EH (cell line): ENCODE results near the gene TRIM72.
"Not testable (repeated sequence)": the region's sequence is repeated elsewhere in the genome, so short reads cannot be mapped to it uniquely, and the experiment has no call there.

ENCODE experiments used
- DNase-seq: peaks from one replicate; pipeline ENCODE4 v3.0.0-alpha.2; 2015; ENCODE audit warnings: low read depth

The TRIM72 gene, protein sequence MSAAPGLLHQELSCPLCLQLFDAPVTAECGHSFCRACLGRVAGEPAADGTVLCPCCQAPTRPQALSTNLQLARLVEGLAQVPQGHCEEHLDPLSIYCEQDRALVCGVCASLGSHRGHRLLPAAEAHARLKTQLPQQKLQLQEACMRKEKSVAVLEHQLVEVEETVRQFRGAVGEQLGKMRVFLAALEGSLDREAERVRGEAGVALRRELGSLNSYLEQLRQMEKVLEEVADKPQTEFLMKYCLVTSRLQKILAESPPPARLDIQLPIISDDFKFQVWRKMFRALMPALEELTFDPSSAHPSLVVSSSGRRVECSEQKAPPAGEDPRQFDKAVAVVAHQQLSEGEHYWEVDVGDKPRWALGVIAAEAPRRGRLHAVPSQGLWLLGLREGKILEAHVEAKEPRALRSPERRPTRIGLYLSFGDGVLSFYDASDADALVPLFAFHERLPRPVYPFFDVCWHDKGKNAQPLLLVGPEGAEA

DNA sequence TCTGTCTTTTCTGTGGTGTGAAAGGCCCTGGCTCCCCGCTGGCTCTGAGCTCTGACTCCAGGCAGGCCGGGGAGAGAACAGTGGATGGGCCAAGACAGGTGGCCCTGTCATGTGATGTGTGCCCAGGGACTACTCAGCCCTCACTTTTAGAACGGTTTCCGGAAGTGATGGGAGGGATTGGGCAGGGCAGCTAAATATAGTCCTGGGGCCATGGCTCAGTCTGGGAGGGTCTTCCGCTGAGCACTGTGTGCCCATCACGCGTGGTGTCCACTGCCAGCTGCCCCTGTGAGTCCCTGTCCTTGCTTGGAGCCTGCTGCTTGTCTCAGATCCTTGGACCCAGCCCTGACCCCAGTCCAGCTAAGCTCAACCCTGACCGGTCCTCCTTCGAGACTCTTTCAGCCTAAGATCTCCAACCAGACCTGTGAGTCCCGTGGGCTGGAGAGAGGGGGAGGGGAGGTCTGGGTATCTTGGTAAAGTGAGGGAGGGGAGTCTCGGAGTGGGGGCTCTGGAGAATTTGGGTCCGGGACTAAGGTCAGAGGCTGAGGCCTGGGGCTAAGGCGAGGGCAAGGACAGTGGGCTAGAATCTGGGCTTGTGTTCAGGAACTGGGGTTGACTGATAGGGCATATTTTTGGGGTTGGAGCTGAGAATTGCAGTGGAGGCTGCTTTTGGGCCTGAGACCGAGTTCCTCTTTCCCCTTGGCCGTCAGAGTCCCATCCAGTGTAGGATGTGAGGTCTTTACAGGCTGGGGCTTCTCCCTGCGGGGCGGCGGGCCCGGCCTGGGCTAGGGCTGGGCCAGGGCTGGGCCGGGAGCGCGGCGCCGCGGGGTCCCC lies at the start of gene TRIM72:
TRIM72 (plus strand) TSS at position 243 of the 831 bp plus-strand sequence. CDS start 620 bp downstream, outside the sequence.
- DNase-seq: no peak

DNA sequence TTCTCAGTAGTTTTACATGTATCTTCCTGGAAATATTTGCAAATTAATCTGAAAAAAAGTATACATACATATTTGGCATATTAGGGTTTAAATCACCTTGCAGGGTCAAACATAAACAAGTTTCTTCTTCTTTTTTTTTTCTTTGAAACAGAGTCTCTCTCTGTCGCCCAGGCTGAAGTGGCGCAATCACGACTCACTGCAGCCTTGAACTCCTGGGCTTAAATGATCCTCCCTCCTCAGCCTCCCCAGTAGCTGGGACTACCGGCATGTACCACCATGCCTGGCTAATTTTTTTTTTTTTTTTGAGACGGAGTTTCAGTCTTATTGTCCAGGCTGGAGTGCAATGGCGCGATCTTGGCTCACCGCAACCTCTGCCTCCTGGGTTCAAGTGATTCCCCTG lies 46.6 kb upstream of the TRIM72 start:
- no peak for DNase-seq

DNA sequence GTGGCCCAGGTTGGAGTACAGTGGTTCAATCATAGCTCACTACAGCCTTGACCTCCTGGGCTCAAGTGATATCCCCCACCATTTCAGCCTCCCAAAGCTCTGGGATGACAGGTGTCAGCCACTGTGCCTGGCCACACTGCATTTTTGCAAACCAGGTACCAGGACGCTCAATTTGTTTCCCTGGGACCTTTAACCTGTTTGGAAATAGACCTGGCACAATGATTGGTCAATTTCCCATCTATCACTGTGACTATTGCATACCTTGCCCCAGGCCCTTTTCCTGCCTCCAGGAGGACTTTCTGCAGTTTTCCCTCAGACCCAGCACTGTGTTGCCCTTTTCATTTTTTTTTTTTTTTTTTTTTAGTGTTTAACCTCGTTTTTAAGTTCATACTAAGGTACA lies 45.1 kb upstream of the TRIM72 start:
- no peak for DNase-seq

DNA sequence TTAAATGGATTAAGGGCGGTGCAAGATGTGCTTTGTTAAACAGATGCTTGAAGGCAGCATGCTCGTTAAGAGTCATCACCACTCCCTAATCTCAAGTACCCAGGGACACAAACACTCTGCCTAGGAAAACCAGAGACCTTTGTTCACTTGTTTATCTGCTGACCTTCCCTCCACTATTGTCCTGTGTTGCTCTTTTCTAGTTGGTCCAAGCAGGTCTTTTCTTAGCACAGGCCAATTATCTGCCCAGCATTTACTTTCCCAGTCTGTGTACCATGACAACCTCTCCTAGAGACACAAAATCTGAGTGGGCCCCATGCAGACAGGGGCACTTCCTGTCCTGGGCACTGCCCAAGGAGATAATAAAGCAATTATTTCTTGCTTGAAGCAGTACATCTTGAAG lies 43.9 kb upstream of the TRIM72 start:
- not testable (repeated sequence) for DNase-seq

DNA sequence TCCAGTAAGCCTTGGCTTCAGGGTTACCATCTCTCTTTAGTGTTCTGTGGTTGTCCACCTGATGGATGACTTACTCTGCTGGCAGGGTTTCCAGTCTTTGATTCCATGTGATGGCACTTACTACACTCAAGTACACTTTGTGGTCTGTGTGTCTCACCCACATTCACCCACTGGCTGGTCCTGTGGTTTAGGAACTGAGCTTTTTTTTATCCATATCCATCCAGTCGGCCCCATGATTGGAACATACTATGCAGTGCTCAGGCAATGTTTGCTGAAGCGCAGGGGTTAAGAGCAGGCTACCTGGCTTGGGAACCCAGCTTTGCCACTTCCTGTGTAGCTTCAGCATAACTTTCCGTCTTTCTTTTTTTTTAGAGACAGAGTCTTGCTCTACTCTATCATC lies 36.8 kb upstream of the TRIM72 start:
- no peak for DNase-seq

DNA sequence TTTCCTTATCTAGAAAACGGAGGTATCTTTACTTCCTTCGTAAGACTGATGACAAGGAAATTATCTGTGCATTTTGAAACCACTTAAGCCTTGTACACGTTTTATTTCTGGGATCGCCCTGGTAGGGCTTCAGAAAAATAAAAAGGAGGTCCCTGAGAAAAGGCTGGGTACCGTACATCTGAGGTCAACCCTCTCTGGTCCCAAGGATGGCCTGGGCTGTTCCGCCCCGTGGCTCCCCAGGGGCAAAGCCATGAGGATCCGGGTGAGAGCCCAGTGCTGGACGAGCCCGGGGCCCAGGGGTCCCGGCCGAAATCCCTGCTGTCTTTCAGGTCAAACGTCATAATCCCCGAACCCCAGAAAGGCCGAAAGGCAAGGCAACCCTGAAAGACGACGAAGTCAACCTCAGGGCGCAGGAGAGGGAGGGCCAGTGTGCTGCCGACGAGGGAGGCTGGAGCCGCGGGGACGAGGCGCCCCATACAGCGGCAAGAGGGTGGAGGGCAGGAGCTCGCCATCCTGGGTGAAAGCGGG lies 34.6 kb upstream of the TRIM72 start:
- no peak for DNase-seq

DNA sequence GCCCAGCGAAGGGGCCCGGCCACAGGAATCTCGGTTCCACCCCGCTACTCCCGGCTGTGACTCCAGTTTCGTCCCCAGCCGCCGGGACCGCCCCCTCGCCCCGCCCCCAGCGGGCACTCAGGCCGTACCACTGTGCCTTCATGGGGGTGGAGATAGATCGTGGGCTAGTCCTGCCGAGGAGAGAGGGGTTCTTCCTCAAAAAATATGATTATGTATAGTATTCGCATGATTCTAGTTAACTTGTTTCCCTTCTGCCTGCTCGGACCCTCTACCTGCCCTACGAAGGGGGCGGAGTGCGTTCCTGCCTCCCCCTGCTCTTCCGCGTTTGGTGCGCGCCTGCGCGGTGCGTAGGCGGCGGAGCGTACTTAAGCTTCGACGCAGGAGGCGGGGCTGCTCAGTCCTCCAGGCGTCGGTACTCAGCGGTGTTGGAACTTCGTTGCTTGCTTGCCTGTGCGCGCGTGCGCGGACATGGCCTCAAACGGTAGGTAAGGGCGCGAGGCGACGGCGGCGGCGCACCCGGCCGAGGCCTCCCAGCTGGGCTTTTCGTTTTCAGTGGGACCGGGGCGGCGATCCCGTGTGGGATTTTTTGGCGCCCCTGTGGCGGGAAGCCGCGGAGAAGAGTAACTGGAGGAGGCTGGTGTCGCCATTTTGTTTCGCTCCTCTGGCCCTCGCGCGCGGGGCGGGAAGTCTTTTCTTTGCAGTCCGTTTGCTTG lies 34.0 kb upstream of the TRIM72 start, which contains the start of gene FUS:
FUS (plus strand) TSS at position 393 of the 713 bp plus-strand sequence; CDS start at position 469, 76 bp downstream.
- DNase-seq: peak; percentile 86

DNA sequence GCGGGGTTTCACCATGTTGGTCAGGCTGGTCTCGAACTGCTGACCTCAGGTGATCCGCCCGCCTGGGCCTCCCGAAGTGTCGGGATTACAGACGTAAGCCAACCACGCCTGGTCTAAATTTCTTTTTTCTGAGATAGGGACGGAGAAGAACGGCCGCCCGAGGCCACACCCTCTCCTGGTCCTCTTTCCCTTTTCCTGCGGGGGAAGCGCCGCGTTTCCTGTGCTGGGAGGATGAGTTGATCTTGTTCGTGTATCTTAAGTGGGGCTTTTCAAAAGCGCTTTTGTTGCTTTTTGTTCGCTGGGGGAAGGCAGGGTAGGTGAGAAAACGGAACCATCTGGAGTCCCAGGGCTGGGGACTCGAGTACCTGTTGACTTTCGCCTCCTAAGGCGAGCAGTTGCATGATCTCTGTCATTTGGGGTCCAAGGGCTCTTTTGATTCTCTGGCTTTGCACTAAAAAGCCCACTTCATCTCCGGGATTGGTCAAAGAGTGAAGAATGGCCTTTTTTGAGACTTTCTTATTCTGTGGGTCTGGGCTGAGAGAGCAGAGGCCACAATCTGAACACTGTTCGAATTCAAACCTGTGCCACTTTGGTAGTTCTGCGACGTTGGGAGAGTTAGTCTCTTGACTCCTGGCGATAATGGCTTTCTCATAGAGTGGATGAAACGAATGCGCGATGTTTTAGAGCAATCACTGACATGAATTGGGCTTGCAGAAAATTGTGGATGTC lies 32.7 kb upstream of the TRIM72 start:
- DNase-seq: peak; percentile 67

DNA sequence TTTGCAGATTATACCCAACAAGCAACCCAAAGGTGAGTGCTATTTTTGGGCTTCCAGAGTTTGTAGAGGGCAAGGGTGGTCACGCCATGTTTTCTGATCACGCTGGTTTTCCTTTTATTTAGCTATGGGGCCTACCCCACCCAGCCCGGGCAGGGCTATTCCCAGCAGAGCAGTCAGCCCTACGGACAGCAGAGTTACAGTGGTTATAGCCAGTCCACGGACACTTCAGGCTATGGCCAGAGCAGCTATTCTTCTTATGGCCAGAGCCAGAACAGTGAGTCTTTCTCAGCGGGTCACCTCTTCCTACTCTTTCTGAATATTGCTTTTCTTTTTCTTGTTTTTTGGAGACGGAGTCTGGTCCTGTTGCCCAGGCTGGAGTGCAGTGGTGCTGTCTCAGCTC lies 31.5 kb upstream of the TRIM72 start:
- DNase-seq: peak; percentile 17

DNA sequence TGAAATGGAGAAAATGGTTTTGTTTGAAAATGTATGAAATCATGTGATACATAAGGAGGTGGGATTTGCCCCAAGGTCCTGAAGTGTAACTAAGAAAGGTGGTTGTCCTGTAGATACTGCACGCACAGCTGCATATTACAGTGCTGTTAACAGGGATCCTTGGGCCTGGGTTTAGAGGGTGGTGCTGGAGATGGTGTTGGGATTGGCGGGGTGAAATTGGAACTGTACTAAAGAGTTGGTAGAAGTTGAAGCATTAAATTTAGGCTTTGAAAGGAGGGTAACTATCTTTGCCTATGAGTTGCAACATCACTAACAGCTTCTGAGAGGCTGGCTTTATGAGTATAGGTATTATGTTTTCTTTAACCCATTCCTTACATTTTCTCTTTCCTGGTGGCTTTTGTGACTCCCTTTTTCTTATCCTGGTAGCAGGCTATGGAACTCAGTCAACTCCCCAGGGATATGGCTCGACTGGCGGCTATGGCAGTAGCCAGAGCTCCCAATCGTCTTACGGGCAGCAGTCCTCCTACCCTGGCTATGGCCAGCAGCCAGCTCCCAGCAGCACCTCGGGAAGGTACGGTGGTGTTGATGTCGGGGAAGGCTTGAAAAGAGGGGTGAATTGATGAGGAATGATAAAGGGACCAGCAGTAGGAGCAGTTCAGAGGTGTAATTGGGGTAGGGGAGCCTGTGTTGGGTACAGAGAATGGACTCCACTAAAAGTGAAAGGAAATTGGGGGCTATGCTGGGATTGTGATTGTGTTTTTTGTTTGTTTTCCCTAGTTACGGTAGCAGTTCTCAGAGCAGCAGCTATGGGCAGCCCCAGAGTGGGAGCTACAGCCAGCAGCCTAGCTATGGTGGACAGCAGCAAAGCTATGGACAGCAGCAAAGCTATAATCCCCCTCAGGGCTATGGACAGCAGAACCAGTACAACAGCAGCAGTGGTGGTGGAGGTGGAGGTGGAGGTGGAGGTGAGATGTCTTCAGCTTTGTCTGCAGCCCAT lies 30.2 kb upstream of the TRIM72 start:
- no peak for DNase-seq

DNA sequence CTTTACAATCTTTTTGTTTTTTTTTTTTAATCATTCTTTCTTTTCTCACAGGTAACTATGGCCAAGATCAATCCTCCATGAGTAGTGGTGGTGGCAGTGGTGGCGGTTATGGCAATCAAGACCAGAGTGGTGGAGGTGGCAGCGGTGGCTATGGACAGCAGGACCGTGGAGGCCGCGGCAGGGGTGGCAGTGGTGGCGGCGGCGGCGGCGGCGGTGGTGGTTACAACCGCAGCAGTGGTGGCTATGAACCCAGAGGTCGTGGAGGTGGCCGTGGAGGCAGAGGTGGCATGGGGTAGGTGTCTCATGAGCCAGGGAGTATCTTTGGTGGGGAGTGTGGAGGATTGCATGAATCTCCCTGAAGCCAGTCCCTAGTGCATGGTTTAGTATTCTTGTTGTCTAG lies 29.0 kb upstream of the TRIM72 start:
- DNase-seq: no peak

DNA sequence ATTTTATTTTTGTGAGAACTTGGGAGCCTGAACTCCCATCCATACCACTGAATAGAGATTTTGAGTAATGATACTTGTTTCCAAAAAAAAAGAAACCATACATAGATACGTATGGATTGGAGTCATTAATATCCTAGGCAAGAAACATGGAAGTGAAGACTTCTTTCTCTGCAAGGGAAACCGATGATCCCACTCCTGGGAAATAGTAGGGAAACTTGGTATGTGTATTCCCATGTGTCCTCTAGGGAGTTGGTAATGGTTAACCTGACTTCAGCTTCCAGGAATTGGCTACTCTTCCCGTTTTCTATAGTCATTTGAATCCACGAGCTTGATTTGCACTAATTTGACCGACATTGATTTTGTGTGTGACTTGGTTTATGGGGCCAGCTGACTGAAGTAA lies 28.6 kb upstream of the TRIM72 start:
- no peak for DNase-seq

DNA sequence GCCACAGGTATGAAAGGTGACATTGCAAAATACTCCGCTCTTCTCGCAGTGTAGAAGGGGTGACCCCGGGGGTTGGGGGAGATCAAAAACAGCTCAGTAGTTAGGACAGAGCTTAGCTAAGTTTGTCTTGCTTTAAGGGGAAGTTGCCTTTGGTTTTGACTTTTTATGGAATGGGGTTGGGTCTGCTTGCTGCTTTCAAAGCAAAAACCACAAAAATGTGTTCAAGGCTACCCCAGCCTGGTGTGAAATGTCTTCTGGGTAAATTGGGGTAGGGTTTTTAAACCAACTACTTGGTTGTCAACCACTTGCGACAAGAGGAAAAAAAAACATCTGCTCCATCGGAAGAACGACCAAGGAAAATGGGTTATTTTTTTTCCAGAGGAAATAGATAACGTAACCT lies 27.7 kb upstream of the TRIM72 start:
- DNase-seq: no peak

DNA sequence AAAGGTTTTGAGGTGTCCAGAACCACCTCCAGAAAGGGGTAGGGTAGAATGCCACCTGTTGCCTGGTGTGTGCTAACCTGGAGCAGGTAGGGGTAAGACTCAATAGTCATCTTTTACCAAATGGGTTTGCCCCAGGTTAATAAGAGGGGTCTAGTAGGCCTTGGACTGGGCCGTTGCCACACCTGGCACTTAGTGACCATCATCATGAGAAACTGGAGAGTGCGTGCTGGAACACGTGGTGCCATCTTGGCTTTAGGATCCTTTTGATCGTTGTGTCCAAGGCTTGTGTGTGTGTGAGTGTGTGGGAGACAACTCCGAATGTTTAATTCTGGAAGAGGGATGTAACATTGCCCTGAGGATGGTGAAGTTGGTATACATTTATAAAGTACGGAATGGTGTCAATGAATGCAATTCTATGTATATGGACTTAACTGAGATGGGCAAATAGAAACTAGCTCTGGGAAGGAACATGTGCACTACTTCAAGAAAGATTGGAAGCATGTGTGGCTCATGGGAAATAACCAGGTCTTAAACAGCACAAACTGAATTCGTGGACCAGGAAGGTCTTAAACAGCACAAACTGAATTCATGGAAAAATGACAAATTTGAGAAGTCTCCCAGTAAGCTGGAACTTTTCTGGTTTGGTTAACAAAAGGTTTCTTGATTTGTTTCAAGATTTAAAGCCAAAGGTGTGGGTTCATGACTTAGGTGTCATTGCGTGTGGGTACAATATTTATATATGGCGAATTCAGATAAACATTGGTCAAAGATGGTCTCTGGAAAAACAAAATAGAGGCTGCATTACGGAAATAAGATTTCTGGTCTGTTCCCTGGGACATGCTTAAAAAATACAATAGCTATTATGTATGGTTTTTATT lies 26.8 kb upstream of the TRIM72 start:
- DNase-seq: no peak

DNA sequence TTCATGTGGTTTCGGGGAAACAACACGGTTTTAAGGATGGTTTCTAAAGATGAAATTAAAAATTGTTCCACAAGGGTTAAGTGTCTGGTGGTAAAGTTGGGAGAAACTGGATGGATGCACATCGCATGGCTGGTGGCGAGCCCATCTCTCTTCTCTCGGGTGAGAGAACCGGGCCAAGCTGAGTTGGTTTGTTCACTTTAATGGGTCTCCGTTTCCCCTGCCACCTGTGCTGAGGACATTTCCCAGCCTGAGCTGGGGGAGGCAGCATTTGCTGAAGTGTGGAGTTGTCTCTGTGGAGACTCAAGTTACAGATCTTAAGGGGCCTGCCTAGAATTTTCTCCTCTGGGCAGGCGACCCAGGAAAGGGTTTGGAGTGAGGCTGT lies 26.1 kb upstream of the TRIM72 start:
- DNase-seq: no peak

DNA sequence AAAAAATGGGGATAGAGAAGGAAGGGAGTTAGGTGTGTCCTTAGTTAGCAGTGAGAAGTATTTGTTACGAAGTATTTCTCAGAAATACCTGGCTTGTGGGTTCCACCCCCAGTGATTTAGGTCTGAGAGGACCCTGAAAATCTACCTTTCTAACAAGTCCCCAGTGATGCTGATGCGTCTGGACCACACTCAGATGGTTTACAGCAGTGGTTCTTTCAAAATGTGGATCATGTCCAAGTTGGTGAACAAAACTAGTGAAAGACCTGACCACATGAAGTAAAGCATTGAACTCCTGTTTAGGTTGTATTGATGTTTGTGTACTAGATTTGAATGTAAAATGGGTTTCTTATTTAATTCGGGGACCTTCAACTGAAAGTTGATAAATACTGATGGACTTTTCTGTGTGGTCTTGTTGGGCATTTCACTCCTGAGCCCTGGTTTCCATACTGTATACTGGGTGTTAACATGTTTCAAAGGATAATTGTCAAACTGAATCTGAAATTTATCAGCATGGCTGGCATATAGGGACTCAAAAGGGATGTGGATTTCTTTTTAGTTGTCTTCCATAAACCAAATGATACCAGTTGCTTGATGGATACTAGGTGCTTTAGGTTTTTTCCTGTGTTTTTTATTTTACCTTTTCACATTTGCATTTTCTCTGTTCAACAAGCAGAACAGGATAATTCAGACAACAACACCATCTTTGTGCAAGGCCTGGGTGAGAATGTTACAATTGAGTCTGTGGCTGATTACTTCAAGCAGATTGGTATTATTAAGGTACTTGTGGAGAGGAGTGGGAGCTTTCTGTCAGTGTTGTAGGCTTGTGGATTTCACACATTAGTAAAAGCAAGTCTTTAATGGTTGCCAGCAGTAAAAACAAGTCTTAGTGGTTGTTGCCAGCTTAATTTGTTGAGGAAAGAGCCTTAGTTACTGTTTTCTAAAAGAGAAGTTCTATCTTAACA lies 25.2 kb upstream of the TRIM72 start:
- no peak for DNase-seq

DNA sequence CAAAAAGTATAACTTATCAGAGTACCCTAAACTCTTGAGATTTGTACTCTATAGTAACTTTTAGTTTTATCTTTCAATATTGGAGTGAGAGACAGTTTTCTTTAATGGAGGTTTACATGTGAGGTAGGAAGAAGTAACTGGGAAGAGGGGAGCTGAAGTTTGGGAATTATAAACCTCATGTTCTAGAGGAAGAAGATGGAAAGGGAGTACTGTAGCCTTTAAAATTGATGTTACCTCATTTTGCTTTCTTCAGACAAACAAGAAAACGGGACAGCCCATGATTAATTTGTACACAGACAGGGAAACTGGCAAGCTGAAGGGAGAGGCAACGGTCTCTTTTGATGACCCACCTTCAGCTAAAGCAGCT lies 24.5 kb upstream of the TRIM72 start:
- DNase-seq: no peak

DNA sequence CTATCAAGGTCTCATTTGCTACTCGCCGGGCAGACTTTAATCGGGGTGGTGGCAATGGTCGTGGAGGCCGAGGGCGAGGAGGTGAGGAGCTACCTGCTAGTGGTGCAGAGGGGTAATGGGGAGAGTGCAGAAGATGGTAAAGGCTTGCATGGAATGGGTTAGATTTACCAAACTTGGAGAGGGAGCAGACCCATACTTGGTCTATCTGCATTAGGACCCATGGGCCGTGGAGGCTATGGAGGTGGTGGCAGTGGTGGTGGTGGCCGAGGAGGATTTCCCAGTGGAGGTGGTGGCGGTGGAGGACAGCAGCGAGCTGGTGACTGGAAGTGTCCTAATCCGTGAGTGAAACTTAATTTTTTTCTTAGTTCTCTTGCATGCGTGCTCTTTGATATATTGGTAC lies 23.9 kb upstream of the TRIM72 start:
- DNase-seq: no peak
